ENCODE measurements around the gene ARMCX2. TPM values are rescaled to one million over a fixed set of nuclear protein-coding genes. Genes with fewer than 3 reads are reported as not detected.
A peak's percentile ranks its signal among the peaks of the same experiment; 100 is the strongest.

ARMCX2 gene
- total RNA-seq, result 100 to 1,000 TPM in 3 of 9 donors, 10 to 100 TPM in 6; 38.3 to 208 (median 79.0) TPM
- polyA plus RNA-seq, result 100 to 1,000 TPM in 1 of 3 donors, 10 to 100 TPM in 2; 62.0 to 183 (median 64.2) TPM
- long read RNA-seq, donor 1, transcript ARMCX2-203 (6 exons, 2,674 nt), result major isoform, 11 of 21 reads
- long read RNA-seq, donor 1, partial matches to known transcripts, result 0 of 21 reads
- long read RNA-seq, donor 1, other reads (novel, unspliced or antisense), result 0 of 21 reads
- long read RNA-seq, donor 2, transcript ARMCX2-203 (6 exons, 2,674 nt), result major isoform, 6 of 7 reads
- long read RNA-seq, donor 2, partial matches to known transcripts, result 0 of 7 reads
- long read RNA-seq, donor 2, other reads (novel, unspliced or antisense), result 0 of 7 reads
- long read RNA-seq, donor 3, transcript ARMCX2-203 (6 exons, 2,674 nt), result major isoform, 8 of 15 reads
- long read RNA-seq, donor 3, partial matches to known transcripts, result 0 of 15 reads
- long read RNA-seq, donor 3, other reads (novel, unspliced or antisense), result 0 of 15 reads
- long read RNA-seq, donor 4, partial matches to known transcripts, result 1 of 9 reads
- long read RNA-seq, donor 4, other reads (novel, unspliced or antisense), result 2 of 9 reads
- long read RNA-seq, donor 5, transcript ARMCX2-203 (6 exons, 2,674 nt), result major isoform, 44 of 98 reads
- long read RNA-seq, donor 5, transcript ARMCX2-208 (6 exons, 758 nt), result minor isoform, 9 of 98 reads
- long read RNA-seq, donor 5, transcript ARMCX2-207 (6 exons, 821 nt), result minor isoform, 7 of 98 reads
- long read RNA-seq, donor 5, transcript ARMCX2-211 (6 exons, 612 nt), result minor isoform, 6 of 98 reads
- long read RNA-seq, donor 5, partial matches to known transcripts, result 4 of 98 reads
- long read RNA-seq, donor 5, other reads (novel, unspliced or antisense), result 24 of 98 reads
- long read RNA-seq, donor 6, partial matches to known transcripts, result 2 of 16 reads
- long read RNA-seq, donor 6, other reads (novel, unspliced or antisense), result 5 of 16 reads
- long read RNA-seq, donor 7, transcript ARMCX2-203 (6 exons, 2,674 nt), result major isoform, 6 of 13 reads
- long read RNA-seq, donor 7, partial matches to known transcripts, result 0 of 13 reads
- long read RNA-seq, donor 7, other reads (novel, unspliced or antisense), result 0 of 13 reads
- long read RNA-seq, donor 8, transcript ARMCX2-203 (6 exons, 2,674 nt), result major isoform, 17 of 25 reads
- long read RNA-seq, donor 8, partial matches to known transcripts, result 0 of 25 reads
- long read RNA-seq, donor 8, other reads (novel, unspliced or antisense), result 0 of 25 reads
- long read RNA-seq, donor 9, partial matches to known transcripts, result 0 of 8 reads
- long read RNA-seq, donor 9, other reads (novel, unspliced or antisense), result 0 of 8 reads
- long read RNA-seq, donor 10, partial matches to known transcripts, result 0 of 10 reads
- long read RNA-seq, donor 10, other reads (novel, unspliced or antisense), result 0 of 10 reads

GRCh38 chrX:101659601-101660063 is at the start of gene ARMCX2:
Gene ARMCX2 (minus strand): TSS chrX:101659850. CDS start chrX:101657588, 2,262 bp downstream.
- DNase-seq, result peak; percentile 50 to 82 (median 55)
- peaks cover 0 to 6% of the 10 kb centered on the region in 2 donors for H3K36me3 ChIP-seq (replicated peaks in 1 of 2)
- peaks cover 8% of the 10 kb centered on the region for H3K27me3 ChIP-seq
- H3K27ac ChIP-seq, result peak within 1 kb of the TSS in 3 of 5 donors; percentile 41 to 84 (median 74)
- peak within 1 kb of the TSS in 2 of 4 donors; percentile 49 to 72 for H3K4me3 ChIP-seq
- no peaks in the 10 kb centered on the region for H3K4me1 ChIP-seq (replicated peaks in 1 of 2)
- no peak for TF ChIP-seq CTCF (IDR thresholded peaks at IDR 0.05)
- peak; percentile 60 to 66 for TF ChIP-seq POLR2A (IDR thresholded peaks at IDR 0.05)
- 1 to 37% (median 19%) methylated on average over 16 to 22 of the region's 22 CpGs for WGBS, 4 donors
- intact Hi-C loops (cut with DNase I), result loop anchor here in 1 of 2 donors (5.0 kb wide), 1 partner anchor 42 kb away; the partner anchor contains the start of gene ARMCX6
- no peaks in the 10 kb centered on the region for H3K9me3 ChIP-seq (replicated peaks in 1 of 3)

- Histone ChIP-seq H3K4me3 (no peak overlapping the region), H3K36me3 (replicated peaks in 1 of 2) (no peaks in the 10 kb centered on the region), H3K4me1 (replicated peaks in 1 of 2) (no peaks in the 10 kb centered on the region), H3K27me3 (peaks cover 4% of the 10 kb centered on the region), H3K27ac (no peak overlapping the region), H3K9me3 (replicated peaks in 1 of 3) (no peaks in the 10 kb centered on the region)
- intact Hi-C loops (cut with DNase I), result no loop called here
- TF ChIP-seq CTCF (IDR thresholded peaks at IDR 0.05) (no peak), POLR2A (IDR thresholded peaks at IDR 0.05) (no peak)
- WGBS, 4 donors, result 70 to 94% (median 81%) methylated on average over 3 of the region's 3 CpGs
- DNase-seq, result no peak
These were observed 49.7 kb upstream of the ARMCX2 start for GRCh38 chrX:101709384-101709783.

GRCh38 chrX:101708163-101708562 is 48.5 kb upstream of the ARMCX2 start:
- H3K27ac ChIP-seq, result no peak overlapping the region
- no peak for DNase-seq
- intact Hi-C loops (cut with DNase I), result no loop called here
- WGBS, 4 donors, result 70 to 76% (median 74%) methylated on average over 3 of the region's 3 CpGs
- H3K36me3 ChIP-seq (replicated peaks in 1 of 2), result no peaks in the 10 kb centered on the region
- H3K9me3 ChIP-seq (replicated peaks in 1 of 3), result no peaks in the 10 kb centered on the region
- H3K4me3 ChIP-seq, result no peak overlapping the region
- H3K27me3 ChIP-seq, result peaks cover 4% of the 10 kb centered on the region
- TF ChIP-seq POLR2A (IDR thresholded peaks at IDR 0.05) (no peak), CTCF (IDR thresholded peaks at IDR 0.05) (no peak)
- no peaks in the 10 kb centered on the region for H3K4me1 ChIP-seq (replicated peaks in 1 of 2)
